GM12873 (cell line): ENCODE results near the gene DDX21.

Source experiments
- TF ChIP-seq, protein P1 (sequence below): IDR thresholded peaks from 2 replicates; pipeline ENCODE4 v1.5.1; 2012; ENCODE audit warnings: low read depth, mild to moderate bottlenecking, moderate library complexity, low read length, control low read depth; ENCODE audit not compliant: insufficient read depth; ENCODE audit errors: missing control alignments

The DDX21 gene

DNA sequence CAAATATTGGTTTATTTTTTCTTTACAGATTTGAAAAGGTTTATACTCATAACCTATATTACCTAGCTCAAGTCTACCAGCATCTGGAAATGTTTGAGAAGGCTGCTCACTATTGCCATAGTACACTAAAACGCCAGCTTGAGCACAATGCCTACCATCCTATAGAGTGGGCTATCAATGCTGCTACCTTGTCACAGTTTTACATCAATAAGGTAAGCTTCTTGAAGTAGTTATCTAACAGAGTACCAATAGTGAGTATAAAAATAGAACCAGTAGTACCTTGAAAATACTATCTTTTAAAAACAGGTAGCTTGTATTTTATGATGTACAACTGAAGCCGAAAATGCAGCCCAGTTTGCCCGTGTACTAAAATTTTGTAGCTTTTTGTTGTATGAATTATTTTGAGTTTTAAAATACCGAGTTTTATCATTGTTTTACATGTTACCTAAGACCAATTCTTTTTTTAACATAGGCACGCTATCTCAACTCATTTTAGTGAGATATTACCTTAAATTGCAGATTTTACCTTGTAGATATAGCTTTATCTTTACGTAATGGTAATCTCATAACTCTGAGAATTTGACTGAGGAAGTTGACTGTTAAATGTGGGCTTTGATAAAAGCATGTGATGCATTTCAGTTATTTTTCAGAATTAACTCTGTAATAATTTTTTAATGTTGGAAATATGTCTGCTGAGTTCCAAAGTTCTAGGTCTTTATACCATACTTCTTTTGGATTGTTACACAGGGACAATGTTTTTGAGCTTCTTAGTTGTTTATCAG lies 49.9 kb downstream of the DDX21 start:
- TF ChIP-seq, protein P1, sequence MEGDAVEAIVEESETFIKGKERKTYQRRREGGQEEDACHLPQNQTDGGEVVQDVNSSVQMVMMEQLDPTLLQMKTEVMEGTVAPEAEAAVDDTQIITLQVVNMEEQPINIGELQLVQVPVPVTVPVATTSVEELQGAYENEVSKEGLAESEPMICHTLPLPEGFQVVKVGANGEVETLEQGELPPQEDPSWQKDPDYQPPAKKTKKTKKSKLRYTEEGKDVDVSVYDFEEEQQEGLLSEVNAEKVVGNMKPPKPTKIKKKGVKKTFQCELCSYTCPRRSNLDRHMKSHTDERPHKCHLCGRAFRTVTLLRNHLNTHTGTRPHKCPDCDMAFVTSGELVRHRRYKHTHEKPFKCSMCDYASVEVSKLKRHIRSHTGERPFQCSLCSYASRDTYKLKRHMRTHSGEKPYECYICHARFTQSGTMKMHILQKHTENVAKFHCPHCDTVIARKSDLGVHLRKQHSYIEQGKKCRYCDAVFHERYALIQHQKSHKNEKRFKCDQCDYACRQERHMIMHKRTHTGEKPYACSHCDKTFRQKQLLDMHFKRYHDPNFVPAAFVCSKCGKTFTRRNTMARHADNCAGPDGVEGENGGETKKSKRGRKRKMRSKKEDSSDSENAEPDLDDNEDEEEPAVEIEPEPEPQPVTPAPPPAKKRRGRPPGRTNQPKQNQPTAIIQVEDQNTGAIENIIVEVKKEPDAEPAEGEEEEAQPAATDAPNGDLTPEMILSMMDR = no peak

DNA sequence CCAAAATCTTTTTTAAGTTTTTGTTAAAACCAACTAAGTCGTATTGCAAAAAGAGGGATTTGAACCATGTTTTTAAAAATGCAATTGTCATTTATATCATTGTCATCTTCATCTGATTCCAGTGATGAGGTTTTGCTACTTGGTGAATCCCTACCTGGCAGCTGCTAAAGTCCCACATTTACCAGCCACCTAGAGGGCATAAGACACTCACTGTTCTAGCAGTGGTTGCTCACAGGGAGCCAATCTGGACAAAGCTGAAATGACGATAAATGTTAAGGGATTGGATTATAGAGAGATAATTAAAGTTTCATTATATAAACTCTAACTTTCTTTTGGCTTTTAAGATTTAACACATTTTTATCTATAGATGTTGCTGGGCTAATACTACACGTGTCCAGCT lies 51.3 kb downstream of the DDX21 start:
- TF ChIP-seq, protein P1 = no peak

DNA sequence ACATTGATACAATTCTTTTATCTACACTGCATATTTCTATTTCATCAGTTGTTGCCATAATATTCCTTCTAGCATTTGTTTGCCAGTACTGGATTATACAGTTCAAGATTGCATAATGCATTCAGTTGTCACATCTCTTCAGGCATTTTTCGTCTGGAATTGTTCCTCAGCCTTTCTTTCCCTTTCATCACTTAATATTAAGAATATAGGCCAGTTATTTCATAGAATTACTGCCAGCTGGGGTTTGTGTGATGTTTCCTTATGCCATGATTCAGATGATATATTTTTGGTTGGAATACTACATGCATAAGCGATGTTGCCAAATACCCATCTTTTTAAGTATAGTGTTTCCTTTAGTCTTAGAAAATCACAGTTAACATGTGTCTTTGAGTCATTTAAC lies 53.4 kb downstream of the DDX21 start:
- TF ChIP-seq, protein P1 = no peak

DNA sequence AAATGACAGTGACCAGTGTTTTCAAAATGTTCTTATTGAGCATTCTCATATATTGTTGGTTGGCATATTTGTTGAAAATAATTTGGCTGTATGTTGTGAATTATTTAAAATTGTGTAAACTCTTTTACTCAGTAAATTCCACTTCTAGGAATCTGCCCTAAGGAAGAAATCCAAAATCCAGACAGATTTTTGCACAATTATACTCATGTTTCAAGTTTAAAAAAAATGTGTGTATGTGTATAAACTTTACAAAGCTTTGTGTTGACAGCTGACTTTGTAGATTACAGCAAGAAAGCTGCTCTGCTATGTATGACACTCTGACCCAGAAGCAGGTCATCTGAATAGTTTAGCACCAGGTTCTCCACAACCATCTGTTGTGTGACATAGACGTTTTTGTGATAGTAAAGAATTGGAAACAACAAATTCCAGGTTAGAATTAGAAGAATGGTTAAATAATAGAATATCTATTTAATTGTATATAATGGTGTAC lies 54.2 kb downstream of the DDX21 start:
- TF ChIP-seq, protein P1 = no peak

DNA sequence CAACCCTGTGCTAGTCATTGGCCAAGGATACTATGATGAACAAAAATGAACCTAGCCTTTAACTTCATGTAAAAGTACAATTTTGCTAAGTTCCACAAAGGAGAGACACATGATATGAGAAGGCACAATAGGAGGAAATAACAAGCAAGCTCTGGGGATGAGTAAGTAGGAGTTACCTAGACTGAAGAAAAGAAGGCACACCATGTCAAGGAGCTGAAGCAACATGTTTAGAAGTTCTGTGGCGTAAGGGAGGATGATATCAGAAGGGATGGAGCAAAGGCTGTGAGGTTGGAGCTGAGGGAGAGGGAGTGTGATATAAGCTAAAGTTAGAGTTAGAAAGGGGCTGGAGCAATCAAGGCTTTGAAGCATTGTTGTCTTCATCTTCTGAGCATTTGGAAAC lies 58.2 kb downstream of the DDX21 start:
- TF ChIP-seq, protein P1 = no peak

DNA sequence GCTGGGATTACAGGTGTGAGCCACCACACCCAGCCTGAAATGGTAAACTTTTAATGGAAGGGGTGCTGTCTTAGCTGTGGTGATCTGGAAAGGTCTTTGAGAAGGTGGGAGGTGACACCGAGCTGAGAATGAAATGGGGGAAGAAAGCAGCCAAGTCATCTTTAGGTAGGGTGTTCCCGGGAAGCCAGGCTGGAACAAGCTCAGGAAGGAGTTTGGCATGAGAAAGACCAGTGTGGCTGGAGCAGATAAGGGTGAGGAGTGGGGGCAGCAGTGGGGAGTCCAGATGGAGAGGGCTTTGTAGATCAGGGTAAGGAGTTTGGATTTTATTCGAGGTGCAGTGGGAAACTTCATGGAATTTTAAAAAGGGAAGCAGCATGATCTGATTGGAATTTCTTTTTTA lies 62.6 kb downstream of the DDX21 start:
- TF ChIP-seq, protein P1 = no peak

DNA sequence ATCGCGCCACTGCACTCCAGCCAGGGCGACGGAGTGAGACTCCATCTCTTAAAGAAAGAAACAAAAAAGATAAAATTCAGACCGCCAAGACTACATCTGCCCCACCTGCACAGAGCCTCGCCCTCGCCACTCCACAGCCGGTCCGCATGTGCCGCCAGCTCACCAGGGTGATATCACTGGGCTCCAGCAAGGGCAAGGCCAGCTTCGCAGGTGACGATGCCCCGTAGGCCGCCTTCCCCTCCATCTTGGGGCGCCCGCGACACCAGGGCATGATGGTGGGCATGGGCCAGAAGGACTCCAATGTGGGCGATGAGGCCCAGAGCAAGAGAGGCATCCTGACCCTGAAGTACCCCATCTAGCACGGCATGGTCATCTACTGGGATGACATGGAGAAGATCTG lies 66.6 kb downstream of the DDX21 start:
- TF ChIP-seq, protein P1 = no peak
